ENCODE data around the gene PPP1R13B.
"Not testable (repeated sequence)": the region's sequence is repeated elsewhere in the genome, so short reads cannot be mapped to it uniquely, and the experiment has no call there.

GRCh38 chr14:103691655-103692054 lies 155.7 kb downstream of the PPP1R13B start:
- not testable (repeated sequence) for TF ChIP-seq CTCF (IDR thresholded peaks at IDR 0.05; ENCODE audit: poor library complexity); EZH2phosphoT487 (IDR thresholded peaks at IDR 0.05; ENCODE audit: low read depth, severe bottlenecking, unreplicated experiment)
